Hematopoietic multipotent progenitor cell treated with erythropoietin and hydrocortisone succinate and interleukin-3 and kit ligand, for 15 days (in vitro differentiated cells): Measurements from ENCODE around the gene DDX31.

ENCODE experiments used
- DNase-seq: peaks from one replicate; pipeline ENCODE4 v3.0.0-alpha.2; 2015; ENCODE audit warnings: low spot score

DDX31 gene

GRCh38 chr9:132595319-132595718 lies 74.5 kb downstream of the DDX31 start:
- DNase-seq = no peak

- no peak for DNase-seq
Observed at GRCh38 chr9:132594412-132594811, 75.4 kb downstream of the DDX31 start.

- DNase-seq = no peak
Observed at GRCh38 chr9:132592451-132592850, 77.3 kb downstream of the DDX31 start.

- no peak for DNase-seq
Observed at GRCh38 chr9:132591751-132592314, 78.0 kb downstream of the DDX31 start.

- DNase-seq = no peak
Observed at GRCh38 chr9:132591244-132591643, 78.5 kb downstream of the DDX31 start.

GRCh38 chr9:132590318-132591182 lies 79.2 kb downstream of the DDX31 start:
- no peak for DNase-seq

- DNase-seq = no peak
Observed at GRCh38 chr9:132590037-132590317, 79.8 kb downstream of the DDX31 start.

- DNase-seq = no peak
Observed at GRCh38 chr9:132589148-132590036, 80.4 kb downstream of the DDX31 start.

- no peak for DNase-seq
Observed at GRCh38 chr9:132588501-132589147, 81.2 kb downstream of the DDX31 start.

GRCh38 chr9:132588098-132588497 lies 81.7 kb downstream of the DDX31 start:
- DNase-seq = no peak

GRCh38 chr9:132587592-132587955 lies 82.2 kb downstream of the DDX31 start:
- DNase-seq = no peak

- DNase-seq = no peak
Observed at GRCh38 chr9:132586830-132587591, 82.8 kb downstream of the DDX31 start.

GRCh38 chr9:132585954-132586829 lies 83.6 kb downstream of the DDX31 start:
- no peak for DNase-seq

- DNase-seq = no peak
Observed at GRCh38 chr9:132584601-132585560, 84.9 kb downstream of the DDX31 start.

GRCh38 chr9:132583584-132584304 lies 86.0 kb downstream of the DDX31 start:
- DNase-seq = no peak

- DNase-seq = no peak
Observed at GRCh38 chr9:132582786-132583583, 86.8 kb downstream of the DDX31 start.

GRCh38 chr9:132582276-132582785 lies 87.5 kb downstream of the DDX31 start, which contains the start of gene BARHL1:
Gene BARHL1, plus strand, starts transcription at chr9:132582606. Its CDS starts 192 bp downstream, at chr9:132582798.
- DNase-seq = no peak

- no peak for DNase-seq
Observed at GRCh38 chr9:132579427-132579798, 90.4 kb downstream of the DDX31 start.
